ENCODE results near the gene PGAM1. TPM values are rescaled to one million over a fixed set of nuclear protein-coding genes. Genes with fewer than 3 reads are reported as not detected.
A peak's percentile ranks its signal among the peaks of the same experiment; 100 is the strongest.

The PGAM1 gene
- polyA plus RNA-seq (2012; ENCODE audit: low read depth, missing spikeins): 863 TPM

DNA sequence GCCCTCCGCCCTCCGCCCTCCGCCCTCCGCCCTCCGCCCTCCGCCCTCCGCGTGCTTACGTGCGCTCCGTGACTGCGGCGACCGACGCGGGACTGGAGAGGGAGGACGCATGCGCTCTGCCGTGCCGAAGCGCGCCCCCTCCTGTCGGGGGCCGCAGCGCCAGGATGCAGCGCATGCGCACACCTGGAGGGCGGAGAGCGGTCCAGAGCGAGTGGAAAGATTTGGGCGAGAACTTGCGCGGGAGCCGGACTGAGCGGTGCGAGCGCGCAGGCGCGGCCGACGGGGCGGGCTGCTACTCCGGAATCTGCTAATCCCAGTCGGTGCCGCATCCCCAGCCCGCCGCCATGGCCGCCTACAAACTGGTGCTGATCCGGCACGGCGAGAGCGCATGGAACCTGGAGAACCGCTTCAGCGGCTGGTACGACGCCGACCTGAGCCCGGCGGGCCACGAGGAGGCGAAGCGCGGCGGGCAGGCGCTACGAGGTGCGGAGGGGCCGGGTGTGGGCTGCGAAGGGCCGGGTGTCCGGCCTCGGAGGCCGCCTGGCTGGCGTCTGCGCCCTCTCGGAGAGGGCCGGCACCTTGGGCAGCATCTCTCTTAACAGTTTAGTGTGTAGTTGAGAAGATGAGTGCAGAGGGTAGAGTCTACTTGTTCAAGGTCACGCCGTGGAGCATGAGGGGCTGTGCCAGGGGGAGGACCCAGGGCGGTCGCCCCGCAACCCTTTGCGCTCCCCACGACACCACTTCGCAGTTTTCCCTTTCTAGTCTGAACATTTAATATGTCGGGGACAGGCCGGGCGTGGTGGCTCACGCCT is at the start of gene PGAM1:
Gene PGAM1 (plus strand): TSS at position 228 of the 812 bp plus-strand sequence. CDS start 117 bp downstream, at position 345.
- DNase-seq (ENCODE audit: insufficient read length, low spot score): peak; percentile 98
- no peak for TF ChIP-seq SPI1 (IDR thresholded peaks at IDR 0.05; ENCODE audit: low read depth, low read length)
- no peak for TF ChIP-seq PAX5 (IDR thresholded peaks at IDR 0.05; ENCODE audit: insufficient read depth, low read length, severe bottlenecking)
- no peak for TF ChIP-seq POLR2A (IDR thresholded peaks at IDR 0.05; ENCODE audit: low read depth, low read length)
- peak; percentile 54; the same call in 1 of the 2 replicates for TF ChIP-seq POLR2AphosphoS5 (IDR thresholded peaks at IDR 0.05; ENCODE audit: low read depth, low read length)
- TF ChIP-seq TAF1 (IDR thresholded peaks at IDR 0.05; ENCODE audit: low read depth, low read length): no peak
- 0 out of 2 replicates have a peak, but pooled peaks have one; percentile 8 for TF ChIP-seq POU2F2 (IDR thresholded peaks at IDR 0.05; ENCODE audit: low read depth, low read length)
- peak; percentile 99 for FAIRE-seq

DNA sequence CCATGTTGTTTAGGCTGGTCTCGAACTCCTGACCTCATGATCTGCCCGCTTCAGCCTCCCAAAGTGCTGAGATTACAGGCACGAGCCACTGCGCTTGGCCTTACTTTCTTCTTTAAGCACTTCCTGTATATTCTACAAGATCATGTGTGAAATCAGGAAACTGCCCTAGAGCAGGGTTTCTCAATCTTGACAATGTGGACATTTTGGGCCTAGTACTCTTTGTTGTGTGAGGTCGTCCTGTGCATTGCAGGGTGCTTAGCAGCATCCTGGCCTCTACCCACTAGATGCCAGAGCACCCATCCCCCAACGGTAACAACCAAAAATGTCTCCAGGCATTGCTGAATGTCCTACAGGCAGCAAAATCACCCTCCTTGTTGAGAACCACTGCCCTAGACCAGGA is 49.6 kb upstream of the PGAM1 start:
- DNase-seq (ENCODE audit: insufficient read length, low spot score): no peak
- no peak for FAIRE-seq
- TF ChIP-seq TAF1 (IDR thresholded peaks at IDR 0.05; ENCODE audit: low read depth, low read length) (no peak), SPI1 (IDR thresholded peaks at IDR 0.05; ENCODE audit: low read depth, low read length) (no peak), POU2F2 (IDR thresholded peaks at IDR 0.05; ENCODE audit: low read depth, low read length) (no peak), POLR2AphosphoS5 (IDR thresholded peaks at IDR 0.05; ENCODE audit: low read depth, low read length) (no peak), PAX5 (IDR thresholded peaks at IDR 0.05; ENCODE audit: insufficient read depth, low read length, severe bottlenecking) (no peak), POLR2A (IDR thresholded peaks at IDR 0.05; ENCODE audit: low read depth, low read length) (no peak)

GRCh38 chr10:97378933-97379921 is 46.8 kb upstream of the PGAM1 start:
- DNase-seq (ENCODE audit: insufficient read length, low spot score) (no peak), FAIRE-seq (no peak)
- TF ChIP-seq TAF1 (IDR thresholded peaks at IDR 0.05; ENCODE audit: low read depth, low read length) (no peak), POLR2A (IDR thresholded peaks at IDR 0.05; ENCODE audit: low read depth, low read length) (no peak), PAX5 (IDR thresholded peaks at IDR 0.05; ENCODE audit: insufficient read depth, low read length, severe bottlenecking) (no peak), POU2F2 (IDR thresholded peaks at IDR 0.05; ENCODE audit: low read depth, low read length) (no peak), SPI1 (IDR thresholded peaks at IDR 0.05; ENCODE audit: low read depth, low read length) (no peak), POLR2AphosphoS5 (IDR thresholded peaks at IDR 0.05; ENCODE audit: low read depth, low read length) (no peak)

- FAIRE-seq (no peak), DNase-seq (ENCODE audit: insufficient read length, low spot score) (no peak)
- no peak for TF ChIP-seq POU2F2 (IDR thresholded peaks at IDR 0.05; ENCODE audit: low read depth, low read length)
- TF ChIP-seq POLR2A (IDR thresholded peaks at IDR 0.05; ENCODE audit: low read depth, low read length): no peak
- no peak for TF ChIP-seq PAX5 (IDR thresholded peaks at IDR 0.05; ENCODE audit: insufficient read depth, low read length, severe bottlenecking)
- no peak for TF ChIP-seq TAF1 (IDR thresholded peaks at IDR 0.05; ENCODE audit: low read depth, low read length)
- TF ChIP-seq POLR2AphosphoS5 (IDR thresholded peaks at IDR 0.05; ENCODE audit: low read depth, low read length): no peak
- no peak for TF ChIP-seq SPI1 (IDR thresholded peaks at IDR 0.05; ENCODE audit: low read depth, low read length)
Observed at GRCh38 chr10:97380516-97380915, 45.5 kb upstream of the PGAM1 start.

DNA sequence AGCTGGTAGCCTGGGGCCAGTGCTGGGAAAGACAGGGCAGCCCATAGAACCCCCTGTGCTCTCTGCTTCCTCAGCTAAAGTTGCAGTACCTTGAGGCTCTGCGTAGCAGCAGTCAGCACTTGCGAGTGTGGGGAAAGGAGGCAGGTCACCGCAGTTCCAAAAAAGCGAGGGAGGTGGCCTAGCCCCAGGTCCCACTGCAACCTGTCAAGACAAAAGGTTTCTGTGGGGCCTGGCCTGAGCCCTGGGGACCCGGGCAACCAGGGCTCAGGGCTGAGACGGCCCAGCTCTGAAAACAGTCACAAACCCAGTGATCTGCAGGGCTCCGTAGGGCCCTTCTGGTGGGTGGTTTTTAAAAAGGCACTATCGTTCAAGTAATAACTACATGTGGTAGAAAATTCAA is 44.4 kb upstream of the PGAM1 start:
- no peak for TF ChIP-seq PAX5 (IDR thresholded peaks at IDR 0.05; ENCODE audit: insufficient read depth, low read length, severe bottlenecking)
- TF ChIP-seq POLR2AphosphoS5 (IDR thresholded peaks at IDR 0.05; ENCODE audit: low read depth, low read length): no peak
- DNase-seq (ENCODE audit: insufficient read length, low spot score): no peak
- FAIRE-seq: no peak

DNA sequence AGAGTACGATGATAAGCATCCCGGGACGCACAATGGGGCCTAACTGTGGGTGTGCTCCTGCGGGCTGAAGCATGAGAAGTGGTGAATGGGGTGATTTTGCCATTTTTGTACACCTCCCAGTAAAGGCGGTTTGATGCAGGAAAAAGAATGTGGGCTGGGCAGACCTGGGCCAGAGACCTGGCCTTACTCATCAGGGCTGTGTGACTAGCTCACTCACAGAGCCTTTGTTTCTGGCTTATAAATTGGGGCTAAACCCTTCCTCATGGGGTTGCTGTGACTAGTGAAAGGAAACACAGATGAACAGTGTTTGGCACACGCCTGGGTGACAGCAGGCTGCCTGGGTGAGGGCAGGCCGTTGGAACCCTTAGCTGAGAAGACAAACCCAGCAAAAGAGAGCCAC is 42.8 kb upstream of the PGAM1 start:
- DNase-seq (ENCODE audit: insufficient read length, low spot score) (no peak), FAIRE-seq (no peak)
- TF ChIP-seq PAX5 (IDR thresholded peaks at IDR 0.05; ENCODE audit: insufficient read depth, low read length, severe bottlenecking) (no peak), POLR2AphosphoS5 (IDR thresholded peaks at IDR 0.05; ENCODE audit: low read depth, low read length) (no peak), TAF1 (IDR thresholded peaks at IDR 0.05; ENCODE audit: low read depth, low read length) (no peak), SPI1 (IDR thresholded peaks at IDR 0.05; ENCODE audit: low read depth, low read length) (no peak), POU2F2 (IDR thresholded peaks at IDR 0.05; ENCODE audit: low read depth, low read length) (no peak), POLR2A (IDR thresholded peaks at IDR 0.05; ENCODE audit: low read depth, low read length) (no peak)

DNA sequence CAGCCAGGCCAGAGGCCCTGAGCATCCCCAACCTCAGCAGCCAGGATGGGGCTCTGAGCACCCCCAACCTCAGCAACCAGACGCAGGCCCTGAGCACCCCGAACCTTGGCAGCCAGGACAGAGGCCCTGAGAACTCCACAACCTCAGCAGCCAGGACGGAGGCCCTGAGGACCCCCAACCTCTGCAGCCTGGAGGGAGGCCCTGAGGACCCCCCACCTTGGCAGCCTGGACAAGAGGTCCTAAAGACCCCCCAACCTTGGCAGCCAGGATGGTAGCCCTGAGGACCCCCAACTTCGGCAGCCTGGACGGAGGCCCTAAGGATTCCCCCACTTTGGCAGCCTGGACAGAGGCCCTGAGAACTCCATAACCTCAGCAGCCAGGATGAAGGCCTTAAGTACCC is 41.8 kb upstream of the PGAM1 start:
- no peak for DNase-seq (ENCODE audit: insufficient read length, low spot score)
- TF ChIP-seq TAF1 (IDR thresholded peaks at IDR 0.05; ENCODE audit: low read depth, low read length) (no peak), POLR2AphosphoS5 (IDR thresholded peaks at IDR 0.05; ENCODE audit: low read depth, low read length) (no peak), POLR2A (IDR thresholded peaks at IDR 0.05; ENCODE audit: low read depth, low read length) (no peak)
- FAIRE-seq: no peak

- FAIRE-seq (no peak), DNase-seq (ENCODE audit: insufficient read length, low spot score) (no peak)
- no peak for TF ChIP-seq POLR2A (IDR thresholded peaks at IDR 0.05; ENCODE audit: low read depth, low read length)
- no peak for TF ChIP-seq POLR2AphosphoS5 (IDR thresholded peaks at IDR 0.05; ENCODE audit: low read depth, low read length)
- TF ChIP-seq SPI1 (IDR thresholded peaks at IDR 0.05; ENCODE audit: low read depth, low read length): no peak
- TF ChIP-seq POU2F2 (IDR thresholded peaks at IDR 0.05; ENCODE audit: low read depth, low read length): no peak
- no peak for TF ChIP-seq TAF1 (IDR thresholded peaks at IDR 0.05; ENCODE audit: low read depth, low read length)
- no peak for TF ChIP-seq PAX5 (IDR thresholded peaks at IDR 0.05; ENCODE audit: insufficient read depth, low read length, severe bottlenecking)
Observed at GRCh38 chr10:97384641-97385040, 41.4 kb upstream of the PGAM1 start.

GRCh38 chr10:97385565-97385964 is 40.4 kb upstream of the PGAM1 start:
- FAIRE-seq (no peak), DNase-seq (ENCODE audit: insufficient read length, low spot score) (peak; percentile 2)
- no peak for TF ChIP-seq POLR2AphosphoS5 (IDR thresholded peaks at IDR 0.05; ENCODE audit: low read depth, low read length)
- TF ChIP-seq PAX5 (IDR thresholded peaks at IDR 0.05; ENCODE audit: insufficient read depth, low read length, severe bottlenecking): no peak
- TF ChIP-seq TAF1 (IDR thresholded peaks at IDR 0.05; ENCODE audit: low read depth, low read length): no peak
- TF ChIP-seq SPI1 (IDR thresholded peaks at IDR 0.05; ENCODE audit: low read depth, low read length): no peak
- no peak for TF ChIP-seq POLR2A (IDR thresholded peaks at IDR 0.05; ENCODE audit: low read depth, low read length)
- no peak for TF ChIP-seq POU2F2 (IDR thresholded peaks at IDR 0.05; ENCODE audit: low read depth, low read length)
